IMR-90 (cell line): ENCODE measurements around the gene EDIL3. TPM values are rescaled to one million over a fixed set of nuclear protein-coding genes. Genes with fewer than 3 reads are reported as not detected.

Experiments used
- ATAC-seq: fragments of 200-7000 bp; cut with Tn5 transposase; 2 replicates; pipeline ENCODE4 v1.9.1; 2020; ENCODE audit warnings: low read depth, mild to moderate bottlenecking, moderate library complexity
- BruUV-seq: library from RNA; stranded (reverse); fragments of 400-500 nt; replicated peaks from 2 replicates; lab custom pipeline; 2021; lab: Mats Ljungman, UMichigan
- CTCF ChIA-PET: fragments of 300-600 bp; formaldehyde crosslinking; extraction: SDS; loops from one replicate; lab custom pipeline; 2021; ENCODE audit warnings: antibody characterized with exemption; lab: Yijun Ruan, JAX
- POLR2A ChIA-PET: fragments of 300-600 bp; sonication (Branson Sonifier 250); formaldehyde crosslinking; loops from one replicate; lab custom pipeline; 2022; ENCODE audit warnings: antibody characterized with exemption; ENCODE audit not compliant: unreplicated experiment; lab: Charles Lee
- DNase-seq: peaks from one replicate; pipeline ENCODE4 v3.0.0; 2013
- H2AFZ ChIP-seq: replicated peaks from 2 replicates; pipeline ENCODE3; 2013; ENCODE audit warnings: low read length, mild to moderate bottlenecking; ENCODE audit not compliant: poor library complexity
- H2AK5ac ChIP-seq: 2 replicates; pipeline ENCODE4 v1.6.1; 2013; ENCODE audit warnings: low read depth, low read length, inconsistent platforms
- H2AK9ac ChIP-seq: replicated peaks from 2 replicates; pipeline ENCODE3; 2013; ENCODE audit warnings: mild to moderate bottlenecking, low read depth, low read length, moderate library complexity; ENCODE audit not compliant: poor library complexity
- H2BK120ac ChIP-seq: 2 replicates; pipeline ENCODE4 v1.6.1; 2013; ENCODE audit warnings: low read depth, low read length, inconsistent platforms
- H2BK15ac ChIP-seq: 3 replicates; pipeline ENCODE4 v1.6.1; 2013; ENCODE audit warnings: low read depth, low read length, inconsistent platforms
- H2BK20ac ChIP-seq: 2 replicates; pipeline ENCODE4 v1.6.1; 2013; ENCODE audit warnings: low read depth, mild to moderate bottlenecking, inconsistent platforms, low read length, moderate library complexity
- H2BK5ac ChIP-seq: 2 replicates; pipeline ENCODE4 v1.6.1; 2013; ENCODE audit warnings: mild to moderate bottlenecking, low read depth, low read length, inconsistent platforms; ENCODE audit not compliant: poor library complexity, severe bottlenecking
- H3K14ac ChIP-seq: replicated peaks from 2 replicates; pipeline ENCODE4 v1.6.1; 2013; ENCODE audit warnings: low read depth, low read length, inconsistent platforms
- H3K18ac ChIP-seq: 2 replicates; pipeline ENCODE4 v1.6.1; 2013; ENCODE audit warnings: low read depth, low read length, control low read depth
- H3K23ac ChIP-seq: 2 replicates; pipeline ENCODE4 v1.6.1; 2013; ENCODE audit warnings: low read depth, low read length, inconsistent platforms
- H3K27ac ChIP-seq: 2 replicates; pipeline ENCODE4 v1.5.1; 2013; ENCODE audit warnings: mild to moderate bottlenecking, control low read depth, low read length; ENCODE audit not compliant: insufficient read depth
- H3K27me3 ChIP-seq: 2 replicates; pipeline ENCODE4 v1.6.1; 2013; ENCODE audit warnings: low read length; ENCODE audit not compliant: control insufficient read depth, insufficient read depth
- H3K36me3 ChIP-seq: 2 replicates; pipeline ENCODE4 v1.6.1; 2013; ENCODE audit warnings: low read length, mixed read lengths; ENCODE audit not compliant: control insufficient read depth, insufficient read depth
- H3K4ac ChIP-seq: 2 replicates; pipeline ENCODE4 v1.6.1; 2013; ENCODE audit warnings: low read depth, low read length, inconsistent platforms
- H3K4me1 ChIP-seq: 2 replicates; pipeline ENCODE4 v1.6.1; 2013; ENCODE audit warnings: low read length, mixed read lengths; ENCODE audit not compliant: control insufficient read depth, insufficient read depth
- H3K4me2 ChIP-seq: 2 replicates; pipeline ENCODE4 v1.6.1; 2013; ENCODE audit warnings: low read depth, mild to moderate bottlenecking, control low read depth, low read length, moderate library complexity
- H3K4me3 ChIP-seq: 2 replicates; pipeline ENCODE4 v1.5.1; 2013; ENCODE audit warnings: low read depth, mild to moderate bottlenecking, control low read depth, low read length, moderate library complexity; ENCODE audit not compliant: insufficient read depth
- H3K56ac ChIP-seq: 2 replicates; pipeline ENCODE4 v1.6.1; 2013; ENCODE audit warnings: low read length, inconsistent platforms; ENCODE audit not compliant: insufficient read depth; ENCODE audit errors: extremely low read depth
- H3K79me1 ChIP-seq, 2 experiments: 2 replicates each; pipeline ENCODE4 v1.6.1; 2013; ENCODE audit warnings: low read length in 2 of 2, inconsistent platforms in 1 of 2, low read depth in 1 of 2
- H3K9ac ChIP-seq: 2 replicates; pipeline ENCODE4 v1.6.1; 2013; ENCODE audit warnings: low read depth, low read length, control low read depth
- H3K9me1 ChIP-seq: 2 replicates; pipeline ENCODE4 v1.6.1; 2013; ENCODE audit warnings: low read length, inconsistent platforms; ENCODE audit not compliant: insufficient read depth
- H3K9me3 ChIP-seq: 2 replicates; pipeline ENCODE4 v1.6.1; 2013; ENCODE audit warnings: low read length; ENCODE audit not compliant: control insufficient read depth, insufficient read depth
- H4K20me1 ChIP-seq: 2 replicates; pipeline ENCODE4 v1.6.1; 2013; ENCODE audit warnings: low read length, inconsistent platforms; ENCODE audit not compliant: insufficient read depth
- H4K5ac ChIP-seq: 2 replicates; pipeline ENCODE4 v1.6.1; 2013; ENCODE audit warnings: mild to moderate bottlenecking, low read depth, low read length, control low read depth
- H4K8ac ChIP-seq, 2 experiments: 2 replicates each; pipeline ENCODE4 v1.6.1; 2013; ENCODE audit warnings: low read depth in 2 of 2, low read length in 2 of 2, control low read depth in 1 of 2, inconsistent platforms in 1 of 2
- H4K91ac ChIP-seq: 2 replicates; pipeline ENCODE4 v1.6.1; 2013; ENCODE audit warnings: low read depth, low read length, inconsistent platforms; ENCODE audit not compliant: insufficient read depth
- BHLHE40 ChIP-seq: fragments of 150-350 bp; IDR thresholded peaks from 2 replicates; pipeline ENCODE4 v1.6.1; 2016; ENCODE audit warnings: mild to moderate bottlenecking, low read depth, low read length
- RAD21 ChIP-seq: IDR thresholded peaks from 2 replicates; pipeline ENCODE4 v1.6.1; 2012; ENCODE audit warnings: low read length, improper control_type of control experiment
- WGBS, 2 experiments: methylation state at CpG; one replicate each; pipeline versions ENCODE4 v1.1.5 to v1.1.7; 2013; ENCODE audit warnings: missing lambda C conversion rate in 2 of 2; ENCODE audit not compliant: insufficient read length in 1 of 2; ENCODE audit errors: extremely low coverage in 2 of 2; 5-methylcytosine and 5-hydroxymethylcytosine counted together
- dilution Hi-C: fragments of 300-500 bp; cut with HindIII; formaldehyde crosslinking; loops from one replicate; pipeline ENCODE4 v1.14.3; 2018; ENCODE audit warnings: low sequenced_read_pairs; ENCODE audit not compliant: unreplicated experiment
- in situ Hi-C: fragments of 300-500 bp; cut with MboI; formaldehyde crosslinking; loops from 3 replicates; pipeline ENCODE4 v1.14.3; 2019; ENCODE audit warnings: low sequenced_read_pairs, inconsistent platforms, mixed read lengths
- intact Hi-C: fragments of 100-400 bp; cut with micrococcal nuclease; formaldehyde crosslinking; loops from 2 replicates; pipeline ENCODE4 v1.10.0; 2022
- polyA plus RNA-seq, 3 experiments: library from polyadenylated mRNA; depleted of rRNA; stranded (reverse); fragments of >200 nt; gene quantifications; 2 replicates each; pipeline ENCODE4 v1.2.3, GENCODE V29; 2012; ENCODE audit warnings: low replicate concordance in 1 of 3
- total RNA-seq: library from RNA; depleted of rRNA; stranded (reverse); fragments of >200 nt; gene quantifications from 2 replicates; pipeline ENCODE4 v1.2.3, GENCODE V29; 2012

EDIL3 gene
- total and polyA plus RNA-seq, 2 of the 4 experiments (the other 2 are of a cell fraction): 55.5 to 82.8 TPM

DNA sequence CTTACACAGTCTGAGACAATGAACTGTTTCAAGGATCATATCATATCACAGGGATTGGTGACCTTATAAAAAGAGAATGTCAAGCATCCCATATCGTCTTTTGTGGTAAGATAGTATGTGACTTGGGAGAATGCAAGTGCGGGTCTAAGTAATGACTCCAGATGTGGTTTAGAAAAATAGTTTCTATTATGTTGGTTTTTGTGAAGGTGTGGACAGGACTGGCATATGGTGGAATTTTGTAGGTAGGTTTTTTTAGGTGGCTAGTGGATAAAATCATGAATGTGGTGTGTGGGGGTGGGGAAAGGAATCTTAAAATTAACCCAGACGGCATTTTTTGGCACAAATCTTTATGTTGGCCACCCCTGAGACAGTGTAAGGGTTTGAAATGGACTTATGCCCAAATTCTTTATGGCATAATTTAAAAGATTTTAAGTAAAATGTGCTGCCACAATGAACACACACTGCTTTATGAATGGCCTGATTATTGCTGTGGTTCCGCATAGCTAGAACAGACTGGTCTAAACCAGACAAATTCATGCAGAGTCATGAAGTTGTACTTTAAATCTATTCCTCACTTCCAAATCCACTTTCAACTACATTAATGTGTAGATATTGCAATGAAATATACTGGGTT is 459.2 kb downstream of the EDIL3 start:
- dilution Hi-C loops: no loop called here
- peak overlapping the region; percentile 98 for H3K18ac ChIP-seq
- BruUV-seq: no TSS peak
- peak overlapping the region; percentile 99; the same call in 1 of the 2 replicates for H4K5ac ChIP-seq
- intact Hi-C loops: no loop called here
- H2BK120ac ChIP-seq: peak overlapping the region; percentile 99
- H3K4ac ChIP-seq: peak overlapping the region; percentile 97
- H3K4me3 ChIP-seq: no peak overlapping the region
- H3K27ac ChIP-seq: no peak overlapping the region
- H2BK5ac ChIP-seq: peak overlapping the region; percentile 100
- peak overlapping the region; percentile 97; the same call in 2 of the 3 replicates for H2BK15ac ChIP-seq
- peaks cover 21% of the 10 kb centered on the region for H3K4me1 ChIP-seq
- no peaks in the 10 kb centered on the region for H4K20me1 ChIP-seq
- ChIA-PET POLR2A (interaction anchor here (0.7 to 0.8 kb wide), 2 partner anchors 42 to 317 kb away, joined by 3 to 6 read pairs; no protein-coding TSS in a partner anchor), CTCF (interaction anchor here (0.7 to 1.5 kb wide), 4 partner anchors 12 to 1124 kb away, joined by 3 to 4 read pairs (median 3); no protein-coding TSS in a partner anchor)
- TF ChIP-seq RAD21: no peak
- TF ChIP-seq BHLHE40: peak; percentile 24; the same call in 1 of the 2 replicates
- H4K8ac ChIP-seq: peak overlapping the region; percentile 79 to 93
- H3K36me3 ChIP-seq: no peaks in the 10 kb centered on the region
- H3K27me3 ChIP-seq: no peaks in the 10 kb centered on the region
- peak overlapping the region; percentile 75; the same call in 1 of the 2 replicates for H3K56ac ChIP-seq
- H3K79me1 ChIP-seq: no peaks in the 10 kb centered on the region
- H3K9ac ChIP-seq: peak overlapping the region; percentile 51; the same call in 1 of the 2 replicates
- H3K4me2 ChIP-seq: peak overlapping the region; percentile 89; the same call in 1 of the 2 replicates
- no peak overlapping the region for H2AFZ ChIP-seq
- peak overlapping the region; percentile 90; the same call in 1 of the 2 replicates for H2AK5ac ChIP-seq
- ATAC-seq (peak; percentile 63), DNase-seq (peak; percentile 88)
- H3K9me3 ChIP-seq: peaks cover 2% of the 10 kb centered on the region; the same call in 1 of the 2 replicates
- no peak overlapping the region for H2AK9ac ChIP-seq
- H4K91ac ChIP-seq: peak overlapping the region; percentile 97
- in situ Hi-C loops: loop anchor here (5.0 kb wide), 1 partner anchor 452 kb away; no protein-coding TSS in a partner anchor
- peak overlapping the region; percentile 98 for H2BK20ac ChIP-seq
- peaks cover 3% of the 10 kb centered on the region for H3K9me1 ChIP-seq
- H3K23ac ChIP-seq: peak overlapping the region; percentile 96
- 0% methylated on average over 2 of the region's 4 CpGs; no CpG with 5 or more reads in 1 of the 2 experiments for WGBS, 2 experiments
- H3K14ac ChIP-seq: peak overlapping the region; percentile 84
